Heart right ventricle (tissue), 16 donors: ENCODE data around the gene EIF3D. TPM values are rescaled to one million over a fixed set of nuclear protein-coding genes. Genes with fewer than 3 reads are reported as not detected.

Source experiments
- ATAC-seq, 8 donors: fragments of 200-7000 bp; cut with Tn5 transposase; one replicate each; pipeline ENCODE4 v1.9.1; 2020; ENCODE audit warnings: mild to moderate bottlenecking in 8 of 8, moderate library complexity in 8 of 8, moderate number of reproducible peaks in 1 of 8
- DNase-seq, 2 donors: peaks; one replicate each; pipeline ENCODE4 v3.0.0-alpha.2; 2020
- H3K27ac ChIP-seq, 10 donors: fragments of 200-600 bp; sonication (generic) in 2 of 10; one replicate each; pipeline versions ENCODE4 v1.5.0 to v1.8.0; 2020 to 2022; ENCODE audit warnings: mild to moderate bottlenecking in 3 of 10
- H3K27me3 ChIP-seq, 7 donors: fragments of 200-600 bp; one replicate each; pipeline ENCODE4 v1.8.0; 2021 to 2022; ENCODE audit warnings: mild to moderate bottlenecking in 2 of 7
- H3K36me3 ChIP-seq, 9 donors: fragments of 200-600 bp; sonication (generic) in 1 of 9; one replicate each; pipeline versions ENCODE4 v1.5.0 to v1.8.0; 2020 to 2022; ENCODE audit warnings: mild to moderate bottlenecking in 2 of 9
- H3K4me1 ChIP-seq, 9 donors: fragments of 200-600 bp; sonication (generic) in 1 of 9; one replicate each; pipeline versions ENCODE4 v1.5.0 to v1.8.0; 2020 to 2022; ENCODE audit warnings: mild to moderate bottlenecking in 4 of 9
- H3K4me3 ChIP-seq, 10 donors: fragments of 200-600 bp; sonication (generic) in 2 of 10; one replicate each; pipeline versions ENCODE4 v1.5.0 to v1.8.0; 2020 to 2022; ENCODE audit warnings: mild to moderate bottlenecking in 7 of 10, moderate library complexity in 2 of 10
- H3K9me3 ChIP-seq, 11 donors: fragments of 200-600 bp in 10 of 11; sonication (generic) in 2 of 11; one replicate each; pipeline versions ENCODE4 v1.5.0 to v1.8.0; 2013 to 2022; ENCODE audit warnings: mild to moderate bottlenecking in 2 of 11, control low read depth in 1 of 11, moderate library complexity in 1 of 11
- WGBS, 2 donors: extraction: QIAGEN DNeasy Blood & Tissue Kit; methylation state at CpG; one replicate each; pipeline ENCODE4 v1.1.7; 2013; ENCODE audit warnings: inconsistent platforms in 1 of 2; 5-methylcytosine and 5-hydroxymethylcytosine counted together
- intact Hi-C, 10 donors: fragments of 100-400 bp; cut with DNase I; formaldehyde crosslinking; loops; one replicate each; pipeline versions ENCODE4 v1.11.1 to v1.14.2; 2022
- polyA plus RNA-seq, 2 donors: library from polyadenylated mRNA; stranded (reverse); fragments of 200-250 nt; gene quantifications; one replicate each; pipeline ENCODE4 v1.2.3, GENCODE V29; 2013
- total RNA-seq, 10 donors: library from RNA; stranded (reverse); fragmentation: NEBNext Ultra II Directional in 3 of 10; extraction: Animal tissue kit (Norgen Biotek cat#: 25700) in 3 of 10; gene quantifications; one replicate each; pipeline versions ENCODE4 v1.2.1 to v1.2.4, GENCODE V29; 2021 to 2023
- TF ChIP-seq, protein P1 (sequence below), 9 donors: fragments of 200-600 bp; sonication (generic) in 2 of 9; IDR thresholded peaks; one replicate each; pipeline versions ENCODE4 v1.5.0 to v1.8.0; 2021 to 2022; ENCODE audit warnings: antibody characterized with exemption in 9 of 9, mild to moderate bottlenecking in 5 of 9, moderate library complexity in 1 of 9
- donor health status: Arrhythmogenic right ventricular cardiomyopathy.
- donor health status: ischemic (EF 13 %, LVEDD 7.1; RV severe dilation, severe dysfunction).
- donor health status: healthy with polysubstance abuse.
- donor health status: DM: no; HTN: yes; CAD: no.
- donor health status: DM: no; HTN: no; CAD: no.
- donor health status: ischemic (EF 25% LVEDD 6.9; RV normal size, moderate dysfunction).
- donor health status: ischemic (EF 25% LVEDD 5.7; RV mildly dilated, moderate dysfunction).
- donor health status: healthy.
- donor health status: DM: yes; HTN: yes; CAD: no.
- donor health status: Ischemic cardiomyopathy.
- donor health status: ischemic (EF 35%, LVEDD 5.7; RV mildly dilated, moderate dysfunction).
- donor health status: nonischemic (EF 11% LVEDD 7.7; RV severe dilation, severe dysfunction).
- donor health status: DM: yes; HTN: yes; CAD: no.
- donor health status: PGD.
- donor health status: ischemic (EF 29% LVEDD 5.4; RV normal size, mild dysfunction).
- donor health status: nonischemic (EF 23%, LVEDD 6.1; RV moderate dilation, normal function).

Gene EIF3D
- total and polyA plus RNA-seq, 12 donors, result 61.4 to 180 (median 79.9) TPM

DNA sequence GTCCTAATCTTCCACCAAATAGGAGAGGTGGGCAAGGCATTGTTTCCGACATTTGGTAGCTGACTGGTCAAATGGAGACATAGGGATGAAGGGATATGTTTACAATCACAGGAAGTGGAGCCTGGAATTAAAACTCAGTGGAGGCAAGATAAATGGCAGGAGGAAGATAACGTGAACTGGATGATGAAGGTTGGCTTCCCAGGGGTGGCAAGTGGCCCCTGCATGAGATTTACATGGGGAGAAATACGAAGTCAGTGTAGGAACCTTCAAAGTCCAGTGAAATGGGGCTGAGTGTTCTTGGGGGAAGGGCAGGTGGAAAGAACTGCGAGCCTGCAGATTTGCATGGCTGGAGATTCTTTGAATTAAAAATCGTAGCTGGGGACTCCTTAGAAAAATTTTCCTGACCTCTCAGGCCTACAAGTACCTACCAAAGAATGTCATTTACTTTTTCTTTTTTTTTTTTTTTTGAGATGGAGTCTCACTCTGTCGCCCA lies 21.4 kb downstream of the EIF3D start:
- intact Hi-C loops, result no loop called here
- H3K9me3 ChIP-seq, result no peaks in the 10 kb centered on the region
- ATAC-seq, result no peak
- H3K36me3 ChIP-seq, result peaks cover 0 to 39% (median 18%) of the 10 kb centered on the region in 9 donors
- H3K27me3 ChIP-seq, result no peaks in the 10 kb centered on the region
- TF ChIP-seq, protein P1, sequence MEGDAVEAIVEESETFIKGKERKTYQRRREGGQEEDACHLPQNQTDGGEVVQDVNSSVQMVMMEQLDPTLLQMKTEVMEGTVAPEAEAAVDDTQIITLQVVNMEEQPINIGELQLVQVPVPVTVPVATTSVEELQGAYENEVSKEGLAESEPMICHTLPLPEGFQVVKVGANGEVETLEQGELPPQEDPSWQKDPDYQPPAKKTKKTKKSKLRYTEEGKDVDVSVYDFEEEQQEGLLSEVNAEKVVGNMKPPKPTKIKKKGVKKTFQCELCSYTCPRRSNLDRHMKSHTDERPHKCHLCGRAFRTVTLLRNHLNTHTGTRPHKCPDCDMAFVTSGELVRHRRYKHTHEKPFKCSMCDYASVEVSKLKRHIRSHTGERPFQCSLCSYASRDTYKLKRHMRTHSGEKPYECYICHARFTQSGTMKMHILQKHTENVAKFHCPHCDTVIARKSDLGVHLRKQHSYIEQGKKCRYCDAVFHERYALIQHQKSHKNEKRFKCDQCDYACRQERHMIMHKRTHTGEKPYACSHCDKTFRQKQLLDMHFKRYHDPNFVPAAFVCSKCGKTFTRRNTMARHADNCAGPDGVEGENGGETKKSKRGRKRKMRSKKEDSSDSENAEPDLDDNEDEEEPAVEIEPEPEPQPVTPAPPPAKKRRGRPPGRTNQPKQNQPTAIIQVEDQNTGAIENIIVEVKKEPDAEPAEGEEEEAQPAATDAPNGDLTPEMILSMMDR (IDR thresholded peaks at IDR 0.05), result no peak
- H3K4me1 ChIP-seq, result peaks cover 0 to 39% (median 21%) of the 10 kb centered on the region in 9 donors
- no peak for DNase-seq
- WGBS, 2 donors, result 89 to 93% methylated on average over 5 to 6 of the region's 6 CpGs
- peak overlapping the region in 8 of 10 donors; percentile 51 to 78 (median 64) for H3K4me3 ChIP-seq
- H3K27ac ChIP-seq, result peak overlapping the region in 9 of 10 donors; percentile 56 to 86 (median 77)

DNA sequence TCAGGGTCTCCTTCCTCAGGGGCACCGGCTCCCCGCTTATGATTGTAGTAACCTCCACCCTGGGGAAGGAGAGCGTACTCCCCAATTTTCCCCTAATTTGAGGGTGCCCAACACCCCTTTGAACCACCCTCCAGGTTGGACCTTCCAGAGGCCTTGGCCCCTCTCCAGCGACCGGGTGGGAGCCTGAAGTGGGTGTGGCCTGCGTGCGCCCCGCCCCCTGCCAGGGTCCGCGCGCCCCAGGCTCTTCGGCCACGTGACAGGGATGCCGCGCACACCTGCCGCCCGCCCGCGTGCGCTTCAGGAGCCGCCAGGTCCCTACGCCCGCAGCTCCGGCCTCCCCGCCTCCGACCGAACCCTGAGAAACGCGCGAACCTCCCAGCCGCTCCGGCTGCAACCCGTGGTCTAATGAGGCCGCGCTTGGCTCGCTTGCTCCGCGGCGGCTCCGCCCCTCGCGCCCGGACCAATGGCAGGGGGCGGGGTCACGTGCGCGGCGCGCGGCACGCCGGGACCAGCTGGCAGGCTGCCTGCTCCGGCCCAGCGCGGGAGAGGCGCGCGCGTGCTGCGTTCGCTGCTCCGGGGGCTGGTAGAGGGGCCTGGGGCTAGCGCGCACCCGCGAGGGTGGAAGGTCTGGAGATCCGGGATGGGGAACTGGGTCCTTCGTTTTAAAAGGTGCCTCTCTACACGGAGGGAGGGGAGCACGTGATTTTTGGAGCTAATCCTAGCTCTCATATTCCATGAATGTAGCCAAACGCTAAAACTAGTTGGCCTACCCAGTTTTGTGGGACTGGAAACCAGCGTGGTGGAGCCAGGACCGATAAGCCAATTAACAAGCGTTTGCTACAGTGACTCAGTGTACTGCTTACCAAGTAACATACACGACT lies 22.1 kb downstream of the EIF3D start, which contains the start of gene FOXRED2:
Gene FOXRED2 (minus strand): TSS at position 404 of the 881 bp plus-strand sequence. CDS start 618 bp downstream, outside the sequence.
- peak; percentile 88 to 92 for DNase-seq
- intact Hi-C loops, result no loop called here
- H3K4me1 ChIP-seq, result peaks cover 0 to 39% (median 21%) of the 10 kb centered on the region in 9 donors
- H3K27me3 ChIP-seq, result no peaks in the 10 kb centered on the region
- TF ChIP-seq, protein P1 (IDR thresholded peaks at IDR 0.05), result no peak
- H3K9me3 ChIP-seq, result no peaks in the 10 kb centered on the region
- ATAC-seq, result peak; percentile 80 to 95 (median 88)
- peaks cover 0 to 32% (median 13%) of the 10 kb centered on the region in 9 donors for H3K36me3 ChIP-seq
- peak within 1 kb of the TSS; percentile 26 to 78 (median 62) for H3K4me3 ChIP-seq
- H3K27ac ChIP-seq, result peak within 1 kb of the TSS in 9 of 10 donors; percentile 56 to 86 (median 77)
- 5 to 6% methylated on average over 75 of the region's 75 CpGs for WGBS, 2 donors

DNA sequence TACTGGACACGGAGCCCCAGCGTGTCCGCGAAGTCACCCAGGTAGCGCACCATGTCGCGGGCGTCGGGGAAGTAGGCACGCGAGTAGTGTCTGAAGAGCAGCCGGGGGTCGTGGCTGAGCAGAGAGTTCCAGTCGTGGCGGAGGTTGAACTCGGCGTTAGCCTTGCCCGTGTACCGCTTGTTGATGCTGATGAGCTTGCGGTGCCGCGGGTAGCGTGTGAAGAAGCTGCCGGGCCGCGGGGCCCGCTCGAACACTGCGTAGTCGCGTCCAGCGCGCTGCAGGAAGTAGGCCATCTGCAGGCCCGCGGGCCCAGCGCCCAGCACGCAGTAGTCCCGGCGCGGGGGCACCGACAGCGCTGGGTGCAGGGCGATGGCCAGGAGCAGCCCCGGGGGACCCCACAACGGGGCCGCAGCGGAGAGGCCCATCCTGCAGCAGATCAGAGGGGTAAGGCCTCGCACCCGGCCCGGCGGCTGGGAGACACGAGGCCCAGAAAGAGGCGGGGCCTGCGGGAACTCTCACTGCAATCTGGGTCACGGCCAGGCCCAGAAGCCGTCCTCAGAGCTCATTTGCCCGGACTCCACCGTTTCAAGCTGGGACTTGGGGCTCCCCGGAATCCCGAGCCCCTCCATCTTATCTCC lies 22.8 kb downstream of the EIF3D start:
- ATAC-seq, result peak in 3 of 8 donors; percentile 3 to 53 (median 5)
- peak overlapping the region in 6 of 10 donors; percentile 77 to 86 (median 80) for H3K27ac ChIP-seq
- peak overlapping the region in 9 of 10 donors; percentile 42 to 78 (median 62) for H3K4me3 ChIP-seq
- H3K4me1 ChIP-seq, result peaks cover 0 to 39% (median 21%) of the 10 kb centered on the region in 9 donors
- DNase-seq, result peak in 1 of 2 donors; percentile 33
- H3K9me3 ChIP-seq, result no peaks in the 10 kb centered on the region
- WGBS, 2 donors, result 95 to 97% methylated on average over 60 of the region's 60 CpGs
- H3K27me3 ChIP-seq, result no peaks in the 10 kb centered on the region
- TF ChIP-seq, protein P1 (IDR thresholded peaks at IDR 0.05), result no peak
- intact Hi-C loops, result no loop called here
- peaks cover 0 to 27% (median 7%) of the 10 kb centered on the region in 9 donors for H3K36me3 ChIP-seq
